NOMO-1 treated with DMSO at 0.1 percent for 48 hours (cell line): ENCODE measurements around the gene FBXO11.

Experiments used
- DNase-seq: peaks from one replicate; lab custom pipeline; 2025; ENCODE audit not compliant: unreplicated experiment; lab: John Stamatoyannopoulos, UW

Gene FBXO11

DNA sequence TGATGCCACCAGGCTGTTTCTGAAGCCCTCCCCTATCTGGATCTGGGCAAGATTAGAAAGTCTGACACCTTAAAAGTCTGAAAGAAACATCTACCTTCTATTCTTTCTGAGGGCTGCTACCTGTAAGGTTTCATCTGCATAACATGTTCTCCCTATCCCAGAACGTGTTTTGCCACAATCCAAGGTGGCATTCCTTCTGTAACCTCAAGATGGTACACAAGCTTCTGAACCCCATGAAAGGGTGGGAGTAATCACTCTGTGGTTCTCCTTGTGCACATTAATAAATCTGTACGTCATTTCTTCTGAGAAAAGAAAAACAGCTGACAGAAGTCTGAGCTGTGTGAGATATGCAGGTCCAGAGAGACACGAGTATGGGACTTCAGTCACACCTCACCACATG, 165.2 kb downstream of the FBXO11 start:
- no peak for DNase-seq
